HepG2 (cell line): Measurements from ENCODE around the gene ITGB1. TPM values are rescaled to one million over a fixed set of nuclear protein-coding genes. Genes with fewer than 3 reads are reported as not detected.

Experiments
- ATAC-seq: fragments of 200-7000 bp; cut with Tn5 transposase; 3 replicates; pipeline ENCODE4 v1.9.1; 2020; ENCODE audit warnings: mild to moderate bottlenecking, moderate library complexity
- BruUV-seq: library from RNA; stranded (reverse); fragments of 400-500 nt; replicated peaks from 2 replicates; lab custom pipeline; 2021; lab: Mats Ljungman, UMichigan
- CTCF ChIA-PET: fragments of 300-600 bp; formaldehyde crosslinking; extraction: SDS; loops from one replicate; lab custom pipeline; 2021; ENCODE audit warnings: low total read pairs, inconsistent platforms, low intra/inter-chr PET ratio; lab: Yijun Ruan, JAX
- POLR2A ChIA-PET: fragments of 350-600 bp; sonication (Branson Sonifier 250); formaldehyde crosslinking; loops from one replicate; lab custom pipeline; 2020; ENCODE audit warnings: antibody characterized with exemption, inconsistent platforms; lab: Yijun Ruan, JAX
- DNase-seq: peaks from one replicate; pipeline ENCODE4 v3.0.0-alpha.2; 2015; ENCODE audit warnings: low spot score
- FAIRE-seq: peaks from 3 replicates; lab custom pipeline; 2011; peaks lifted over from hg19 to GRCh38; lab: Jason Lieb, UNC
- H2AFZ ChIP-seq: one replicate; pipeline ENCODE4 v1.6.1; 2011; ENCODE audit warnings: low read length, inconsistent platforms
- H3K27ac ChIP-seq: fragments of 300-600 bp; 3 replicates; pipeline ENCODE4 v1.8.0; 2011; ENCODE audit warnings: mixed run types, mild to moderate bottlenecking, mixed read lengths, low read length, inconsistent platforms; ENCODE audit not compliant: insufficient read depth; ENCODE audit errors: extremely low read length
- H3K27me3 ChIP-seq, 2 experiments: fragments of 200-600 bp in 1 of 2; 2 replicates in 1 of 2; 3 replicates in 1 of 2; pipeline versions ENCODE4 v1.6.0 to v1.8.0; 2011; ENCODE audit warnings: low read length in 2 of 2, mild to moderate bottlenecking in 2 of 2, moderate library complexity in 2 of 2, inconsistent platforms in 1 of 2; ENCODE audit not compliant: insufficient read depth in 2 of 2, control insufficient read depth in 1 of 2
- H3K36me3 ChIP-seq, 2 experiments: fragments of 200-600 bp in 1 of 2; replicated peaks in 1 of 2; 2 replicates in 1 of 2; 3 replicates in 1 of 2; pipeline versions ENCODE4 v1.5.1 to v1.8.0; 2011; ENCODE audit warnings: low read length in 2 of 2, inconsistent platforms in 1 of 2; ENCODE audit not compliant: insufficient read depth in 2 of 2, control insufficient read depth in 1 of 2
- H3K4me1 ChIP-seq: 2 replicates; pipeline ENCODE4 v1.5.1; 2012; ENCODE audit warnings: low read length, inconsistent platforms; ENCODE audit not compliant: insufficient read depth
- H3K4me2 ChIP-seq: 2 replicates; pipeline ENCODE4 v1.6.0; 2011; ENCODE audit warnings: low read depth, low read length, inconsistent platforms
- H3K4me3 ChIP-seq, 3 experiments: fragments of 200-600 bp in 1 of 3; sonication (generic), shearing (Covaris generic) in 1 of 3; replicated peaks in 1 of 3; 2 replicates each; pipeline ENCODE4 v1.5.1; 2011 to 2016; ENCODE audit warnings: low read length in 3 of 3, inconsistent platforms in 2 of 3, low read depth in 2 of 3, mild to moderate bottlenecking in 2 of 3, control low read depth in 1 of 3, mixed read lengths in 1 of 3; ENCODE audit not compliant: insufficient read depth in 1 of 3
- H3K79me2 ChIP-seq: one replicate; pipeline ENCODE4 v1.6.1; 2011; ENCODE audit warnings: low read length, inconsistent platforms; ENCODE audit not compliant: insufficient read depth
- H3K9ac ChIP-seq: 2 replicates; pipeline ENCODE4 v1.6.0; 2011; ENCODE audit warnings: mild to moderate bottlenecking, low read depth, low read length, inconsistent platforms; ENCODE audit not compliant: insufficient read depth
- H3K9me3 ChIP-seq: 2 replicates; pipeline ENCODE4 v1.5.1; 2012; ENCODE audit warnings: mild to moderate bottlenecking, low read length
- H4K20me1 ChIP-seq: 2 replicates; pipeline ENCODE4 v1.6.0; 2011; ENCODE audit warnings: inconsistent platforms, mild to moderate bottlenecking, low read length, moderate library complexity; ENCODE audit not compliant: insufficient read depth
- BCL6 ChIP-seq: IDR thresholded peaks from 2 replicates; pipeline ENCODE4 v1.6.1; 2016; ENCODE audit warnings: missing genetic modification reagents, missing compliant biosample characterization
- MAFG ChIP-seq: sonication (generic); formaldehyde crosslinking; IDR thresholded peaks from 2 replicates; pipeline ENCODE4 v1.5.1; 2020; ENCODE audit warnings: mild to moderate bottlenecking, missing genetic modification reagents
- MEF2D ChIP-seq: sonication (generic); formaldehyde crosslinking; IDR thresholded peaks from 2 replicates; pipeline ENCODE4 v1.5.1; 2020; ENCODE audit warnings: mild to moderate bottlenecking, missing genetic modification reagents
- NAIF1 ChIP-seq: sonication (generic); formaldehyde crosslinking; IDR thresholded peaks from 2 replicates; pipeline ENCODE4 v1.5.0; 2020; ENCODE audit warnings: mild to moderate bottlenecking, missing genetic modification reagents, borderline replicate concordance
- NFRKB ChIP-seq: fragments of 450-650 bp; IDR thresholded peaks from 2 replicates; pipeline ENCODE4 v1.6.1; 2017
- SIX1 ChIP-seq: sonication (generic); formaldehyde crosslinking; IDR thresholded peaks from 2 replicates; pipeline ENCODE4 v1.4.0; 2020; ENCODE audit warnings: missing genetic modification reagents, borderline replicate concordance
- ZNF230 ChIP-seq: sonication (generic); formaldehyde crosslinking; IDR thresholded peaks from 2 replicates; pipeline ENCODE4 v1.4.0; 2020; ENCODE audit warnings: mild to moderate bottlenecking, missing genetic modification reagents
- ZNF883 ChIP-seq: sonication (generic); formaldehyde crosslinking; IDR thresholded peaks from 2 replicates; pipeline ENCODE4 v1.5.1; 2020; ENCODE audit warnings: mild to moderate bottlenecking, missing genetic modification reagents; ENCODE audit errors: not compliant biosample characterization
- WGBS: methylation state at CpG from one replicate; pipeline ENCODE4 v1.1.6; 2017; ENCODE audit warnings: low lambda C conversion rate; 5-methylcytosine and 5-hydroxymethylcytosine counted together
- in situ Hi-C: cut with HindIII; loops from 2 replicates; pipeline ENCODE4 v1.10.0; 2017; ENCODE audit warnings: low pct_unique_long_range_greater_than_20kb; ENCODE audit not compliant: extremely low pct_ligation_motif_present
- intact Hi-C: fragments of 100-400 bp; cut with micrococcal nuclease; formaldehyde crosslinking; loops from one replicate; pipeline ENCODE4 v1.10.0; 2022; ENCODE audit not compliant: unreplicated experiment
- polyA plus RNA-seq, 8 experiments: library from polyadenylated mRNA; depleted of rRNA in 3 of 8; stranded (reverse) in 7 of 8; unstranded in 1 of 8; fragments of >200 nt; fragmentation: Illumina TruSeq in 4 of 8; extraction: Trizol in 4 of 8; gene quantifications; 2 replicates each; pipeline versions ENCODE4 v1.2.1 to v1.2.3, GENCODE V29; 2011 to 2016; ENCODE audit warnings: low read depth in 4 of 8, missing spikeins in 1 of 8, mixed read lengths in 1 of 8; ENCODE audit not compliant: insufficient read depth in 1 of 8
- total RNA-seq, 5 experiments: library from RNA; depleted of rRNA; stranded (reverse); fragments of >200 nt; fragmentation: Illumina TruSeq; extraction: Trizol; gene quantifications; 2 replicates each; pipeline ENCODE4 v1.2.3, GENCODE V29; 2016; ENCODE audit warnings: low read depth in 1 of 5

ITGB1 gene
- total and polyA plus RNA-seq, 2 of the 13 experiments (the other 11 are each of a cell fraction or from before 2014, with no cell fraction given): 190 to 204 TPM

- H2AFZ ChIP-seq: no peak overlapping the region
- H4K20me1 ChIP-seq: peaks cover 69% of the 10 kb centered on the region
- no peaks in the 10 kb centered on the region for H3K9me3 ChIP-seq
- intact Hi-C loops: loop anchor here (10.0 kb wide), 1 partner anchor 47 kb away; no protein-coding TSS in a partner anchor
- H3K27ac ChIP-seq: no peak overlapping the region
- H3K9ac ChIP-seq: no peak overlapping the region
- TF ChIP-seq MAFG (no peak), ZNF230 (CRISPR knock-in tag) (no peak), ZNF883 (CRISPR knock-in tag) (no peak)
- TF ChIP-seq, all 625 proteins: peak for 0
- 0 out of 2 replicates have a peak overlapping the region, but pooled peaks have one; percentile 37 for H3K4me2 ChIP-seq
- H3K79me2 ChIP-seq: peaks cover 100% of the 10 kb centered on the region
- no peaks in the 10 kb centered on the region; a peak in 1 of 5 replicates for H3K27me3 ChIP-seq
- no peak overlapping the region for H3K4me3 ChIP-seq
- FAIRE-seq (no peak), ATAC-seq (no peak), DNase-seq (no peak)
- ChIA-PET CTCF (no interaction called here), POLR2A (interaction anchor here (1.9 kb wide), 1 partner anchor 29 kb away, joined by 5 read pairs; no protein-coding TSS in a partner anchor)
- peaks cover 90% of the 10 kb centered on the region for H3K4me1 ChIP-seq
- H3K36me3 ChIP-seq: peaks cover 2 to 5% of the 10 kb centered on the region in 2 experiments; a peak in 1 of 5 replicates
- in situ Hi-C loops: no loop called here
- BruUV-seq: no TSS peak
These were observed 5.9 kb downstream of the ITGB1 start for GRCh38 chr10:32952094-32952493.

- Histone ChIP-seq H2AFZ (no peak overlapping the region), H3K4me3 (peak overlapping the region in 1 of 3 experiments; percentile 8; a peak in 1 of 6 replicates), H3K4me1 (peaks cover 99% of the 10 kb centered on the region), H4K20me1 (peaks cover 64% of the 10 kb centered on the region), H3K4me2 (peak overlapping the region; percentile 37), H3K27me3 (no peaks in the 10 kb centered on the region), H3K9me3 (no peaks in the 10 kb centered on the region), H3K36me3 (peaks cover 2 to 5% of the 10 kb centered on the region in 2 experiments; a peak in 1 of 5 replicates), H3K27ac (peak overlapping the region; percentile 3), H3K9ac (no peak overlapping the region; the same call in 1 of the 2 replicates), H3K79me2 (peaks cover 99% of the 10 kb centered on the region)
- DNase-seq (no peak), ATAC-seq (no peak), FAIRE-seq (no peak)
- ChIA-PET CTCF (interaction anchor here (0.7 kb wide), 1 partner anchor 248 kb away, joined by 3 read pairs; no protein-coding TSS in a partner anchor), POLR2A (no interaction called here)
- BruUV-seq: no TSS peak
- intact Hi-C loops (loop anchor here (10.0 kb wide), 1 partner anchor 46 kb away; no protein-coding TSS in a partner anchor), in situ Hi-C loops (no loop called here)
- WGBS: 29% methylated on average over 3 of the region's 3 CpGs
- no peak for TF ChIP-seq NFRKB
- TF ChIP-seq NAIF1 (CRISPR knock-in tag): no peak
- 0 out of 2 replicates have a peak, but pooled peaks have one; percentile 3 for TF ChIP-seq SIX1 (CRISPR knock-in tag)
- peak; percentile 80 for TF ChIP-seq BCL6 (CRISPR knock-in tag)
- TF ChIP-seq MEF2D (CRISPR knock-in tag): no peak
These were observed 6.9 kb downstream of the ITGB1 start for GRCh38 chr10:32951111-32951510.
